Measurements from ENCODE around the gene CLIC5.

- TF ChIP-seq, protein P1, sequence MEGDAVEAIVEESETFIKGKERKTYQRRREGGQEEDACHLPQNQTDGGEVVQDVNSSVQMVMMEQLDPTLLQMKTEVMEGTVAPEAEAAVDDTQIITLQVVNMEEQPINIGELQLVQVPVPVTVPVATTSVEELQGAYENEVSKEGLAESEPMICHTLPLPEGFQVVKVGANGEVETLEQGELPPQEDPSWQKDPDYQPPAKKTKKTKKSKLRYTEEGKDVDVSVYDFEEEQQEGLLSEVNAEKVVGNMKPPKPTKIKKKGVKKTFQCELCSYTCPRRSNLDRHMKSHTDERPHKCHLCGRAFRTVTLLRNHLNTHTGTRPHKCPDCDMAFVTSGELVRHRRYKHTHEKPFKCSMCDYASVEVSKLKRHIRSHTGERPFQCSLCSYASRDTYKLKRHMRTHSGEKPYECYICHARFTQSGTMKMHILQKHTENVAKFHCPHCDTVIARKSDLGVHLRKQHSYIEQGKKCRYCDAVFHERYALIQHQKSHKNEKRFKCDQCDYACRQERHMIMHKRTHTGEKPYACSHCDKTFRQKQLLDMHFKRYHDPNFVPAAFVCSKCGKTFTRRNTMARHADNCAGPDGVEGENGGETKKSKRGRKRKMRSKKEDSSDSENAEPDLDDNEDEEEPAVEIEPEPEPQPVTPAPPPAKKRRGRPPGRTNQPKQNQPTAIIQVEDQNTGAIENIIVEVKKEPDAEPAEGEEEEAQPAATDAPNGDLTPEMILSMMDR (conservative IDR thresholded peaks at IDR 0.05 in 1 of 2, IDR thresholded peaks at IDR 0.05 in 1 of 2; ENCODE audit: extremely low read depth in 1 of 2, insufficient read depth in 1 of 2, low read depth in 1 of 2, low read length in 2 of 2): no peak
- no peak for TF ChIP-seq EZH2 (IDR thresholded peaks at IDR 0.05; ENCODE audit: borderline replicate concordance, low read length)
Measured at GRCh38 chr6:45963896-45964295, 51.8 kb downstream of the CLIC5 start.
